Measurements from ENCODE around the gene LRRC70. TPM values are rescaled to one million over a fixed set of nuclear protein-coding genes. Genes with fewer than 3 reads are reported as not detected.

LRRC70 gene
- total RNA-seq, 6 experiments from 2014 or later: 0.13 to 0.50 (median 0.28) TPM

- Mint-ChIP-seq H3K4me1 (ENCODE audit: low read depth) (peaks cover 13% of the 10 kb centered on the region), H3K36me3 (ENCODE audit: low read depth) (peaks cover 8% of the 10 kb centered on the region; the same call in 1 of the 2 replicates), H3K27ac (no peak overlapping the region), H3K9me3 (no peaks in the 10 kb centered on the region), H3K27me3 (ENCODE audit: insufficient read depth) (no peaks in the 10 kb centered on the region), H3K4me3 (no peak overlapping the region)
- DNase-seq: no peak
- TF ChIP-seq, protein P1, sequence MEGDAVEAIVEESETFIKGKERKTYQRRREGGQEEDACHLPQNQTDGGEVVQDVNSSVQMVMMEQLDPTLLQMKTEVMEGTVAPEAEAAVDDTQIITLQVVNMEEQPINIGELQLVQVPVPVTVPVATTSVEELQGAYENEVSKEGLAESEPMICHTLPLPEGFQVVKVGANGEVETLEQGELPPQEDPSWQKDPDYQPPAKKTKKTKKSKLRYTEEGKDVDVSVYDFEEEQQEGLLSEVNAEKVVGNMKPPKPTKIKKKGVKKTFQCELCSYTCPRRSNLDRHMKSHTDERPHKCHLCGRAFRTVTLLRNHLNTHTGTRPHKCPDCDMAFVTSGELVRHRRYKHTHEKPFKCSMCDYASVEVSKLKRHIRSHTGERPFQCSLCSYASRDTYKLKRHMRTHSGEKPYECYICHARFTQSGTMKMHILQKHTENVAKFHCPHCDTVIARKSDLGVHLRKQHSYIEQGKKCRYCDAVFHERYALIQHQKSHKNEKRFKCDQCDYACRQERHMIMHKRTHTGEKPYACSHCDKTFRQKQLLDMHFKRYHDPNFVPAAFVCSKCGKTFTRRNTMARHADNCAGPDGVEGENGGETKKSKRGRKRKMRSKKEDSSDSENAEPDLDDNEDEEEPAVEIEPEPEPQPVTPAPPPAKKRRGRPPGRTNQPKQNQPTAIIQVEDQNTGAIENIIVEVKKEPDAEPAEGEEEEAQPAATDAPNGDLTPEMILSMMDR (IDR thresholded peaks at IDR 0.05): no peak
These were observed 35.7 kb downstream of the LRRC70 start for GRCh38 chr5:62614355-62614754.

DNA sequence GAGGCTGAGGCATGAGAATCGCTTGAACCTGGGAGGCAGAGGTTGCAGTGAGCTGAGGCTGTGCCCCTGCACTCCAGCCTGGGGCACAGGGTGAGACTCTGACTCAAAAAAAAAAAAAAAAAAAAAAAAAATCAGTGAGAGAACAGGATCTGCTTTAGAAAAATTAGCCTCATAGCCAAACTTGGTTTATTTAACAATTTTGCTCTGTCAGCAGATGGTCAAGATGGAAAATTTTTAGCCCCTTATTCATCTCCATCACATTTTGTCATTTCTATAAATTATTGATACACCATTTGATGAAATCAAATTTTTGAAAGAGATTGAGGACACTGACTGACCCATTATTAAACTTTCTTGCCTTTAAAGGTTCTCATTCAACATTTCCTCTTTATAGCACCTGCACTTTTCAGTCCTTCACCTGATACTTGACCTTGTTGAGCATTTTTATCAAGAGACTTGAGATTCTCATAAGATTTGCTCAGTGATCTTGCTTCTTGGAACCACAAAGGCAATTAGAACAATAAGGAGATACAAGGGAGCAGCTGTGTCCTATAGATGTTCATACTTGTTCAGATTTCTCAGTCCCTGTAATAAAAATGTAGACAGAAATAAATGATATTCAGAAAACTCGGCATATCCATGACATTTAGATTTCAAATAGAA is 38.1 kb downstream of the LRRC70 start:
- H3K27ac Mint-ChIP-seq: no peak overlapping the region
- no peaks in the 10 kb centered on the region for H3K27me3 Mint-ChIP-seq (ENCODE audit: insufficient read depth)
- peaks cover 13% of the 10 kb centered on the region for H3K4me1 Mint-ChIP-seq (ENCODE audit: low read depth)
- H3K9me3 Mint-ChIP-seq: no peaks in the 10 kb centered on the region
- DNase-seq: no peak
- TF ChIP-seq, protein P1 (IDR thresholded peaks at IDR 0.05): no peak
- no peak overlapping the region for H3K4me3 Mint-ChIP-seq
- H3K36me3 Mint-ChIP-seq (ENCODE audit: low read depth): peaks cover 8% of the 10 kb centered on the region; the same call in 1 of the 2 replicates

- no peak for DNase-seq
- Mint-ChIP-seq H3K27ac (no peak overlapping the region), H3K27me3 (ENCODE audit: insufficient read depth) (no peaks in the 10 kb centered on the region), H3K4me3 (no peak overlapping the region), H3K36me3 (ENCODE audit: low read depth) (peaks cover 8% of the 10 kb centered on the region; the same call in 1 of the 2 replicates), H3K4me1 (ENCODE audit: low read depth) (peaks cover 13% of the 10 kb centered on the region), H3K9me3 (no peaks in the 10 kb centered on the region)
- TF ChIP-seq, protein P1 (IDR thresholded peaks at IDR 0.05): no peak
These were observed 39.3 kb downstream of the LRRC70 start for GRCh38 chr5:62617943-62618342.

- Mint-ChIP-seq H3K4me1 (ENCODE audit: low read depth) (no peaks in the 10 kb centered on the region), H3K27me3 (ENCODE audit: insufficient read depth) (no peaks in the 10 kb centered on the region), H3K4me3 (no peak overlapping the region), H3K9me3 (no peaks in the 10 kb centered on the region), H3K27ac (no peak overlapping the region), H3K36me3 (ENCODE audit: low read depth) (no peaks in the 10 kb centered on the region)
- TF ChIP-seq, protein P1 (IDR thresholded peaks at IDR 0.05): no peak
- DNase-seq: no peak
These were observed 42.1 kb downstream of the LRRC70 start for GRCh38 chr5:62620761-62621160.

GRCh38 chr5:62621280-62621679 is 42.7 kb downstream of the LRRC70 start:
- no peak overlapping the region for H3K27ac Mint-ChIP-seq
- no peaks in the 10 kb centered on the region for H3K36me3 Mint-ChIP-seq (ENCODE audit: low read depth)
- no peaks in the 10 kb centered on the region for H3K27me3 Mint-ChIP-seq (ENCODE audit: insufficient read depth)
- no peak overlapping the region for H3K4me3 Mint-ChIP-seq
- no peaks in the 10 kb centered on the region for H3K4me1 Mint-ChIP-seq (ENCODE audit: low read depth)
- no peak for DNase-seq
- no peaks in the 10 kb centered on the region for H3K9me3 Mint-ChIP-seq
- TF ChIP-seq, protein P1 (IDR thresholded peaks at IDR 0.05): no peak
